Lung (tissue), 16 donors: ENCODE results near the gene ZNF735. TPM values are rescaled to one million over a fixed set of nuclear protein-coding genes. Genes with fewer than 3 reads are reported as not detected.
"Not testable (repeated sequence)": the region's sequence is repeated elsewhere in the genome, so short reads cannot be mapped to it uniquely, and the experiment has no call there.

Experiments used
- ATAC-seq: fragments of 200-7000 bp; cut with Tn5 transposase; one replicate; pipeline ENCODE4 v1.9.1; 2020; ENCODE audit warnings: moderate number of reproducible peaks; ENCODE audit not compliant: insufficient read depth, low FRiP score
- DNase-seq, 3 donors: peaks; one replicate each; pipeline ENCODE4 v3.0.0-alpha.2; 2013 to 2017
- H3K27ac ChIP-seq, 2 donors: one replicate each; pipeline ENCODE4 v1.5.1; 2013; ENCODE audit warnings: mild to moderate bottlenecking in 2 of 2, moderate library complexity in 2 of 2, control low read depth in 1 of 2, inconsistent platforms in 1 of 2, low read depth in 1 of 2, low read length in 1 of 2
- H3K27me3 ChIP-seq, 3 donors: one replicate each; pipeline ENCODE4 v1.5.1; 2013; ENCODE audit warnings: low read length in 2 of 3; ENCODE audit not compliant: control insufficient read depth in 3 of 3, insufficient read depth in 3 of 3
- H3K36me3 ChIP-seq, 4 donors: one replicate each; pipeline ENCODE4 v1.5.1; 2013; ENCODE audit warnings: low read length in 4 of 4, mild to moderate bottlenecking in 1 of 4, moderate library complexity in 1 of 4; ENCODE audit not compliant: control insufficient read depth in 4 of 4, insufficient read depth in 4 of 4
- H3K4me1 ChIP-seq, 5 donors: one replicate each; pipeline ENCODE4 v1.5.1; 2013; ENCODE audit warnings: low read length in 5 of 5, mild to moderate bottlenecking in 2 of 5, moderate library complexity in 1 of 5; ENCODE audit not compliant: control insufficient read depth in 5 of 5, insufficient read depth in 5 of 5
- H3K4me3 ChIP-seq: one replicate; pipeline ENCODE4 v1.5.1; 2013; ENCODE audit warnings: mild to moderate bottlenecking, control low read depth, moderate library complexity
- H3K9ac ChIP-seq, 2 donors: one replicate each; pipeline ENCODE4 v1.5.1; 2013; ENCODE audit warnings: low read length in 2 of 2, control low read depth in 1 of 2; ENCODE audit not compliant: insufficient read depth in 1 of 2
- H3K9me3 ChIP-seq, 4 donors: one replicate each; pipeline ENCODE4 v1.5.1; 2013; ENCODE audit warnings: low read length in 3 of 4, mild to moderate bottlenecking in 1 of 4, moderate library complexity in 1 of 4; ENCODE audit not compliant: control insufficient read depth in 4 of 4, insufficient read depth in 3 of 4
- WGBS, 2 donors: extraction: QIAGEN DNeasy Blood & Tissue Kit; methylation state at CpG; one replicate each; pipeline ENCODE4 v1.1.7; 2013; 5-methylcytosine and 5-hydroxymethylcytosine counted together
- long read RNA-seq, 5 donors: transcript quantifications; one replicate each; lab custom pipeline, GENCODE V29; 2026
- polyA plus RNA-seq, 2 donors: library from polyadenylated mRNA; stranded (reverse); fragments of 200-250 nt; gene quantifications; one replicate each; pipeline ENCODE4 v1.2.1, GENCODE V29; 2013
- total RNA-seq, 2 donors: library from RNA; depleted of rRNA in 1 of 2; stranded (reverse); fragments of >200 nt in 1 of 2; gene quantifications; one replicate each; pipeline ENCODE4 v1.2.1, GENCODE V29; 2014 to 2021
- TF ChIP-seq, protein P1 (sequence below): IDR thresholded peaks from 2 replicates; pipeline ENCODE4 v1.5.1; 2012; ENCODE audit warnings: mild to moderate bottlenecking; ENCODE audit errors: control extremely low read depth, extremely low read depth
- donor health status: control.
- donor health status: control.
- donor health status: Bipolar disorder and iron deficiency.
- donor health status: healthy.
- donor health status: DM: yes; HTN: yes; CAD: no.

The ZNF735 gene
- total RNA-seq (not detected), polyA plus RNA-seq (not detected)
- long read RNA-seq, donor 1, result 0 reads
- long read RNA-seq, donor 2, result 0 reads
- long read RNA-seq, donor 3, result 0 reads
- long read RNA-seq, donor 4, result 0 reads
- long read RNA-seq, donor 5, result 0 reads

DNA sequence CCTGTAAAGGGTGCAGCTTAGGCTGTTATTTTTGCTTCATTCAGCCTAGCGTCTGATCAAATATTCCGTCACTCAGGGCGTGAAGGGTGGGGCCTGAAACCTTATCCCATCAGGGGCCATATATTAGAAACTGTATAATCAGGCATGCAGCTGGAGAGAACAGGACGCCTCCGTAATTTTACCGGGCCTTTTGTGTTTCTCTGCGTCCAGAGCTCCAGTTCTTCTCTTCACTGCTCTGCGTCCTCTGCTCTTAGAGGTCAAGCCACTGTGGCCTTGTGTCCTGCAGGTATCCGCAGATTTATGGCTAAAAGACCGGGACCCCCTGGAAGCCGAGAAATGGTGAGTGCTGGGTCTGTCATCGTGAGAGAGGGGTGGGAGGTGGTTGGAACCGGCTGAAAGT is at the start of gene ZNF735:
ZNF735 (plus strand) TSS at position 301 of the 400 bp plus-strand sequence; CDS start at position 301, 0 bp downstream.
- H3K9me3 ChIP-seq, result peaks cover 0 to 7% (median 3%) of the 10 kb centered on the region in 4 donors
- no peak for ATAC-seq
- 84 to 89% methylated on average over 13 of the region's 13 CpGs for WGBS, 2 donors

DNA sequence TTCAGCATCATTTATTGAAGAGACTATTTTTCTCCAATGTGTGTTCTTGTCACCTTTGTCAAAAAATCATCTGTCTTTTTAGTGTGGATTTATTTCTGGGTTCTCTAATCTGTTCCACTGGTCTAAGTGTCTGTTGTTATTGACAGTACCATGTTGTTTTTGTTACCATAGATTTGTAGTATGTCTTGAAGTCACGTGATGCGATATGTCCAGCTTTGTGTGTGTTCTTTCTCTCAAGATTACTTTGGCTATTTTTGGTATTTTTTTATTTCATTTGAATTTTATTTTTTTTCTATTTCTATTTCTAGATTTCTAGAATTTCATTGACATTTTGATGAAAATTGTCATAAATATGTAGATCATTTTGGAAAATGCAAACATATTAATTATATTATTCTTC is 36.0 kb upstream of the ZNF735 start:
- not testable (repeated sequence) for H3K4me3 ChIP-seq, H3K27ac ChIP-seq, H3K9me3 ChIP-seq, H3K4me1 ChIP-seq, ATAC-seq, DNase-seq, H3K36me3 ChIP-seq, H3K27me3 ChIP-seq, H3K9ac ChIP-seq
- 75 to 85% methylated on average over 2 of the region's 2 CpGs for WGBS, 2 donors

More for the DNA sequence above, at the start of gene ZNF735:
- no peak for DNase-seq
- Histone ChIP-seq H3K27ac (no peak within 1 kb of the TSS), H3K9ac (no peak within 1 kb of the TSS), H3K27me3 (no peaks in the 10 kb centered on the region), H3K4me1 (no peaks in the 10 kb centered on the region), H3K4me3 (no peak within 1 kb of the TSS), H3K36me3 (no peaks in the 10 kb centered on the region)
- TF ChIP-seq, protein P1, sequence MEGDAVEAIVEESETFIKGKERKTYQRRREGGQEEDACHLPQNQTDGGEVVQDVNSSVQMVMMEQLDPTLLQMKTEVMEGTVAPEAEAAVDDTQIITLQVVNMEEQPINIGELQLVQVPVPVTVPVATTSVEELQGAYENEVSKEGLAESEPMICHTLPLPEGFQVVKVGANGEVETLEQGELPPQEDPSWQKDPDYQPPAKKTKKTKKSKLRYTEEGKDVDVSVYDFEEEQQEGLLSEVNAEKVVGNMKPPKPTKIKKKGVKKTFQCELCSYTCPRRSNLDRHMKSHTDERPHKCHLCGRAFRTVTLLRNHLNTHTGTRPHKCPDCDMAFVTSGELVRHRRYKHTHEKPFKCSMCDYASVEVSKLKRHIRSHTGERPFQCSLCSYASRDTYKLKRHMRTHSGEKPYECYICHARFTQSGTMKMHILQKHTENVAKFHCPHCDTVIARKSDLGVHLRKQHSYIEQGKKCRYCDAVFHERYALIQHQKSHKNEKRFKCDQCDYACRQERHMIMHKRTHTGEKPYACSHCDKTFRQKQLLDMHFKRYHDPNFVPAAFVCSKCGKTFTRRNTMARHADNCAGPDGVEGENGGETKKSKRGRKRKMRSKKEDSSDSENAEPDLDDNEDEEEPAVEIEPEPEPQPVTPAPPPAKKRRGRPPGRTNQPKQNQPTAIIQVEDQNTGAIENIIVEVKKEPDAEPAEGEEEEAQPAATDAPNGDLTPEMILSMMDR, result no peak

DNA sequence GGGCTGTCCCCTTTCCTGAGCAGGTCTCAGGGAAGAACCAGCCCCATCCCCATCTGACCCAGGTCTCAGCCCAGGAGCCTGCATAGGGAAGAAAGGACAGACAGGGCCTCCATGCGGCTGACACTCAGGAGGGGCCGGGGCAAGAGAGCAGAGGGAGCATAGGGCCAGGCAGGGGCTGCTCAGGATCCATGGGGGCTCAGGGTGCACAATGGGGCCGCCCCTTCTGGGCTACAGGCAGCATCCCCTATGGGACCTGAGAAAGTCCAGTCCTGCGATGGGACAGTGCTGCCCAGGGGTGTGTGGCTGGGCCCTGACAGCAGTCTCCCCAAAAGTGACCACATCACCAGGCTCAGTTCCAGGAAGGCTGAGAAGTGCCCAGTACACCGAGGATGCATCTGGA is 32.7 kb upstream of the ZNF735 start:
- H3K4me3 ChIP-seq, result no peak overlapping the region
- H3K9me3 ChIP-seq, result peaks cover 0 to 9% (median 4%) of the 10 kb centered on the region in 4 donors
- no peak overlapping the region for H3K9ac ChIP-seq
- WGBS, 2 donors, result 71 to 76% methylated on average over 5 of the region's 5 CpGs
- ATAC-seq (no peak), DNase-seq (no peak)
- TF ChIP-seq, protein P1, result no peak
- H3K27ac ChIP-seq, result no peak overlapping the region
- no peaks in the 10 kb centered on the region for H3K36me3 ChIP-seq
- no peaks in the 10 kb centered on the region for H3K27me3 ChIP-seq
- no peaks in the 10 kb centered on the region for H3K4me1 ChIP-seq

DNA sequence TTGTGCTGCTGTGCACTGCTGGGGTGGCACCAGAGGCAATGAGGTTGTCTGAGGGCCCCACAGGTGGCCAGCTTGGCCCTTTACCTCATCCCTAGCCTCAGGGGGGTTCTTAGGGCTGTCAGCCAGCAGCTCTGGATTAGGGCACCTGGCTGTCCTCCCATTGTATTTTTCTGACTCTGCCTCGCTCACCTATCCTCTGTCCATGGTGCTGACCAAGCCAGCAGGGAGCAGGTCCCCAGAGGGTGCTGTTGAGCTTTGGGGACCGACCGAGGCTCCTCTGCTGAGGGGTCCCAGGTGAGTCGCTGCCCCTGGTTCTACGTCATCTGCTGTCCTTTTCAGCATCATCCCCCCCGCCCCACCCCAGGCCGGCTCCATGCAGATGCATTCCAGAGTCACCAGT is 32.1 kb upstream of the ZNF735 start:
- ATAC-seq, result no peak
- DNase-seq, result no peak
- no peak overlapping the region for H3K9ac ChIP-seq
- no peak overlapping the region for H3K27ac ChIP-seq
- 20 to 33% methylated on average over 7 of the region's 7 CpGs for WGBS, 2 donors
- peaks cover 0 to 10% (median 5%) of the 10 kb centered on the region in 4 donors for H3K9me3 ChIP-seq
- TF ChIP-seq, protein P1, result no peak
- no peak overlapping the region for H3K4me3 ChIP-seq
- no peaks in the 10 kb centered on the region for H3K36me3 ChIP-seq
- H3K27me3 ChIP-seq, result no peaks in the 10 kb centered on the region
- H3K4me1 ChIP-seq, result no peaks in the 10 kb centered on the region
